CD4-positive, alpha-beta T cell (primary cell): ENCODE results near the gene PTPRZ1. TPM values are rescaled to one million over a fixed set of nuclear protein-coding genes. Genes with fewer than 3 reads are reported as not detected.

Experiments used
- ATAC-seq: fragments of 200-7000 bp; cut with Tn5 transposase; one replicate; pipeline ENCODE4 v1.10.0; 2022; ENCODE audit warnings: mild to moderate bottlenecking; ENCODE audit not compliant: poor library complexity
- CTCF ChIA-PET: fragments of 350-600 bp; sonication (Branson Sonifier 250); formaldehyde crosslinking; loops from one replicate; lab custom pipeline; 2021; ENCODE audit warnings: antibody characterized with exemption, inconsistent platforms; lab: Charles Lee
- POLR2A ChIA-PET: fragments of 350-600 bp; sonication (Branson Sonifier 250); formaldehyde crosslinking; loops from one replicate; lab custom pipeline; 2021; ENCODE audit warnings: antibody characterized with exemption, inconsistent platforms; lab: Charles Lee
- DNase-seq, 14 experiments: peaks; one replicate each; pipeline ENCODE4 v3.0.0-alpha.2; 2013 to 2020; ENCODE audit warnings: mixed read lengths in 2 of 14
- H3K27ac ChIP-seq, 2 donors: one replicate each; pipeline versions ENCODE4 v1.5.1 to v1.7.0; 2013; ENCODE audit warnings: low read length in 2 of 2, low read depth in 1 of 2, mild to moderate bottlenecking in 1 of 2
- H3K27me3 ChIP-seq, 2 experiments: 1 replicate in 1 of 2; 2 replicates in 1 of 2; pipeline versions ENCODE4 v1.6.1 to v1.7.0; 2013; ENCODE audit warnings: low read length in 2 of 2, control low read depth in 1 of 2, mild to moderate bottlenecking in 1 of 2, moderate library complexity in 1 of 2; ENCODE audit not compliant: insufficient read depth in 2 of 2, control insufficient read depth in 1 of 2
- H3K36me3 ChIP-seq: one replicate; pipeline ENCODE4 v1.6.1; 2013; ENCODE audit warnings: low read length, control low read depth; ENCODE audit not compliant: insufficient read depth
- H3K4me1 ChIP-seq: one replicate; pipeline ENCODE4 v1.6.1; 2013; ENCODE audit warnings: low read length, control low read depth; ENCODE audit not compliant: insufficient read depth
- H3K4me3 ChIP-seq: one replicate; pipeline ENCODE4 v1.5.1; 2013; ENCODE audit warnings: mild to moderate bottlenecking, low read length, moderate library complexity
- H3K9me3 ChIP-seq, 2 experiments: 1 replicate in 1 of 2; 2 replicates in 1 of 2; pipeline versions ENCODE4 v1.6.1 to v1.7.0; 2013; ENCODE audit warnings: low read length in 2 of 2, mild to moderate bottlenecking in 2 of 2, control low read depth in 1 of 2, moderate library complexity in 1 of 2; ENCODE audit not compliant: control insufficient read depth in 1 of 2, insufficient read depth in 1 of 2
- H3K27ac Mint-ChIP-seq: one replicate; pipeline ENCODE4 v1.8.0; 2020; ENCODE audit warnings: mixed read lengths
- H3K27me3 Mint-ChIP-seq: one replicate; pipeline ENCODE4 v1.8.0; 2021; ENCODE audit warnings: mixed read lengths
- H3K36me3 Mint-ChIP-seq: one replicate; pipeline ENCODE4 v1.8.0; 2021; ENCODE audit warnings: low read depth, mixed read lengths
- H3K4me1 Mint-ChIP-seq: one replicate; pipeline ENCODE4 v1.8.0; 2021; ENCODE audit warnings: low read depth, mixed read lengths
- H3K4me3 Mint-ChIP-seq: one replicate; pipeline ENCODE4 v1.8.0; 2020; ENCODE audit warnings: mild to moderate bottlenecking, mixed read lengths
- H3K9me3 Mint-ChIP-seq: one replicate; pipeline ENCODE4 v1.8.0; 2020; ENCODE audit warnings: mixed read lengths
- CTCF ChIP-seq: fragments of 200-600 bp; IDR thresholded peaks from one replicate; pipeline ENCODE4 v1.8.0; 2022; ENCODE audit warnings: antibody characterized with exemption, mild to moderate bottlenecking
- intact Hi-C, 2 experiments: fragments of 100-400 bp; cut with DNase I in 1 of 2; cut with micrococcal nuclease in 1 of 2; formaldehyde crosslinking; loops; one replicate each; pipeline versions ENCODE4 v1.15.1 to v1.9.0; 2023 to 2025; cut with DNase I, micrococcal nuclease
- total RNA-seq, 174 experiments: library from RNA in 2 of 174; stranded (reverse) in 2 of 174; gene quantifications; one replicate each; pipeline ENCODE4 v1.2.3 and lab custom pipeline; 2021 to 2026

Gene PTPRZ1
- total RNA-seq, 2 experiments from 2014 or later, result not detected

- no peak for TF ChIP-seq CTCF
- intact Hi-C loops, result no loop called here
- no peak for ATAC-seq
Measured at GRCh38 chr7:121873289-121874194, 581 bp downstream of the PTPRZ1 start.

GRCh38 chr7:121874298-121874697, 1.3 kb downstream of the PTPRZ1 start:
- Mint-ChIP-seq H3K27ac (no peak overlapping the region), H3K4me3 (no peak overlapping the region), H3K9me3 (peaks cover 2% of the 10 kb centered on the region), H3K27me3 (peaks cover 59% of the 10 kb centered on the region), H3K4me1 (no peaks in the 10 kb centered on the region), H3K36me3 (no peaks in the 10 kb centered on the region)
- ATAC-seq, result no peak
- no peak overlapping the region for H3K4me3 ChIP-seq
- ChIA-PET POLR2A (no interaction called here), CTCF (no interaction called here)
- peaks cover 0 to 8% of the 10 kb centered on the region in 2 experiments for H3K9me3 ChIP-seq
- H3K27me3 ChIP-seq, result peaks cover 7 to 24% of the 10 kb centered on the region in 2 experiments
- no peaks in the 10 kb centered on the region for H3K36me3 ChIP-seq
- no peak for DNase-seq
- intact Hi-C loops, result no loop called here
- no peaks in the 10 kb centered on the region for H3K4me1 ChIP-seq
- no peak for TF ChIP-seq CTCF
- no peak overlapping the region for H3K27ac ChIP-seq

More at GRCh38 chr7:121873289-121874194, 581 bp downstream of the PTPRZ1 start:
- no peak overlapping the region for H3K27ac ChIP-seq
- peaks cover 0 to 8% of the 10 kb centered on the region in 2 experiments for H3K9me3 ChIP-seq
- H3K27me3 Mint-ChIP-seq, result peaks cover 59% of the 10 kb centered on the region
- H3K4me1 ChIP-seq, result no peaks in the 10 kb centered on the region
- no peaks in the 10 kb centered on the region for H3K36me3 ChIP-seq
- H3K4me1 Mint-ChIP-seq, result no peaks in the 10 kb centered on the region
- H3K4me3 ChIP-seq, result no peak overlapping the region
- CTCF ChIA-PET, result no interaction called here
- H3K36me3 Mint-ChIP-seq, result no peaks in the 10 kb centered on the region
- peaks cover 2% of the 10 kb centered on the region for H3K9me3 Mint-ChIP-seq
- no peak overlapping the region for H3K27ac Mint-ChIP-seq
- no peak for DNase-seq
- no peak overlapping the region for H3K4me3 Mint-ChIP-seq
- peaks cover 7 to 24% of the 10 kb centered on the region in 2 experiments for H3K27me3 ChIP-seq
- POLR2A ChIA-PET, result no interaction called here

GRCh38 chr7:121875203-121875602, 2.2 kb downstream of the PTPRZ1 start:
- CTCF ChIA-PET, result no interaction called here
- no peak for DNase-seq
- Histone ChIP-seq H3K27me3 (peaks cover 7 to 24% of the 10 kb centered on the region in 2 experiments), H3K9me3 (peaks cover 0 to 8% of the 10 kb centered on the region in 2 experiments), H3K4me1 (no peaks in the 10 kb centered on the region), H3K36me3 (no peaks in the 10 kb centered on the region), H3K27ac (no peak overlapping the region), H3K4me3 (no peak overlapping the region)
- POLR2A ChIA-PET, result no interaction called here
- no peak overlapping the region for H3K4me3 Mint-ChIP-seq
- TF ChIP-seq CTCF, result no peak
- H3K9me3 Mint-ChIP-seq, result peaks cover 5% of the 10 kb centered on the region
- H3K27ac Mint-ChIP-seq, result no peak overlapping the region
- H3K4me1 Mint-ChIP-seq, result no peaks in the 10 kb centered on the region
- no peak for ATAC-seq
- peaks cover 59% of the 10 kb centered on the region for H3K27me3 Mint-ChIP-seq
- H3K36me3 Mint-ChIP-seq, result no peaks in the 10 kb centered on the region
- intact Hi-C loops, result no loop called here
